Activated T-helper 9 cell treated with anti-CD3 and anti-CD28 coated beads, Interleukin-2, amount 50 U/mL, for 16 hours (primary cell): ENCODE data around the gene ANAPC2.
"Not testable (repeated sequence)": the region's sequence is repeated elsewhere in the genome, so short reads cannot be mapped to it uniquely, and the experiment has no call there.

Experiments
- DNase-seq: peaks from one replicate; pipeline ENCODE4 v3.0.0-alpha.2; 2020; ENCODE audit warnings: low read depth

Gene ANAPC2

GRCh38 chr9:137145731-137146526 is 42.4 kb downstream of the ANAPC2 start:
- DNase-seq = no peak

- no peak for DNase-seq
Observed at GRCh38 chr9:137143459-137143858, 44.9 kb downstream of the ANAPC2 start.

- no peak for DNase-seq
Observed at GRCh38 chr9:137141976-137142936, 46.1 kb downstream of the ANAPC2 start.

- no peak for DNase-seq
Observed at GRCh38 chr9:137141050-137141810, 47.1 kb downstream of the ANAPC2 start.

- no peak for DNase-seq
Observed at GRCh38 chr9:137140151-137141012, 48.0 kb downstream of the ANAPC2 start.

GRCh38 chr9:137139468-137140150 is 48.8 kb downstream of the ANAPC2 start:
- DNase-seq = no peak

GRCh38 chr9:137138722-137139467 is 49.5 kb downstream of the ANAPC2 start, which contains the start of gene GRIN1:
TSS of gene GRIN1 (plus strand) at chr9:137139154. CDS start at chr9:137139487, 333 bp downstream.
- no peak for DNase-seq

GRCh38 chr9:137138058-137138721 is 50.2 kb downstream of the ANAPC2 start:
- DNase-seq = no peak

GRCh38 chr9:137136881-137137607 is 51.3 kb downstream of the ANAPC2 start:
- no peak for DNase-seq

GRCh38 chr9:137136261-137136880 is 52.0 kb downstream of the ANAPC2 start:
- no peak for DNase-seq

GRCh38 chr9:137135154-137135553 is 53.2 kb downstream of the ANAPC2 start:
- not testable (repeated sequence) for DNase-seq

- DNase-seq = no peak
Observed at GRCh38 chr9:137134191-137134590, 54.2 kb downstream of the ANAPC2 start.

GRCh38 chr9:137130176-137130755 is 58.1 kb downstream of the ANAPC2 start:
- DNase-seq = no peak

- DNase-seq = peak; percentile 87
Observed at GRCh38 chr9:137129456-137130175, 58.7 kb downstream of the ANAPC2 start.

- DNase-seq = no peak
Observed at GRCh38 chr9:137128862-137129455, 59.4 kb downstream of the ANAPC2 start.

GRCh38 chr9:137128158-137128861 is 60.0 kb downstream of the ANAPC2 start:
- DNase-seq = no peak
